Hippocampal formation (tissue), 2 donors: Measurements from ENCODE around the gene CREB5.

Experiments
- DNase-seq, 2 donors: peaks; one replicate each; lab custom pipeline; 2025; lab: John Stamatoyannopoulos, UW

CREB5 gene

GRCh38 chr7:28714459-28715120, 302.3 kb downstream of the CREB5 start:
- peak in 1 of 2 donors; percentile 27 for DNase-seq

GRCh38 chr7:28717445-28718054, 305.2 kb downstream of the CREB5 start:
- no peak for DNase-seq

GRCh38 chr7:28718055-28718481, 305.8 kb downstream of the CREB5 start:
- DNase-seq: peak in 1 of 2 donors; percentile 18

GRCh38 chr7:28718545-28718944, 306.2 kb downstream of the CREB5 start:
- no peak for DNase-seq

GRCh38 chr7:28722684-28723083, 310.4 kb downstream of the CREB5 start:
- no peak for DNase-seq

- DNase-seq: peak; percentile 44 to 72
Measured at GRCh38 chr7:28723336-28723735, 311.0 kb downstream of the CREB5 start.

- no peak for DNase-seq
Measured at GRCh38 chr7:28724563-28724962, 312.2 kb downstream of the CREB5 start.

GRCh38 chr7:28725045-28725642, 312.8 kb downstream of the CREB5 start:
- no peak for DNase-seq

GRCh38 chr7:28725911-28726310, 313.6 kb downstream of the CREB5 start:
- DNase-seq: no peak

GRCh38 chr7:28726555-28726954, 314.2 kb downstream of the CREB5 start:
- no peak for DNase-seq

GRCh38 chr7:28729281-28729680, 317.0 kb downstream of the CREB5 start:
- DNase-seq: no peak

GRCh38 chr7:28729727-28730126, 317.4 kb downstream of the CREB5 start:
- DNase-seq: no peak

- DNase-seq: no peak
Measured at GRCh38 chr7:28731092-28731658, 318.9 kb downstream of the CREB5 start.

- no peak for DNase-seq
Measured at GRCh38 chr7:28732071-28732869, 320.0 kb downstream of the CREB5 start.

GRCh38 chr7:28733035-28733434, 320.7 kb downstream of the CREB5 start:
- no peak for DNase-seq

- DNase-seq: no peak
Measured at GRCh38 chr7:28738412-28738811, 326.1 kb downstream of the CREB5 start.

GRCh38 chr7:28739128-28739527, 326.8 kb downstream of the CREB5 start:
- no peak for DNase-seq

- no peak for DNase-seq
Measured at GRCh38 chr7:28739826-28740225, 327.5 kb downstream of the CREB5 start.

- no peak for DNase-seq
Measured at GRCh38 chr7:28744951-28745350, 332.6 kb downstream of the CREB5 start.

GRCh38 chr7:28745351-28745750, 333.0 kb downstream of the CREB5 start:
- DNase-seq: no peak

- DNase-seq: no peak
Measured at GRCh38 chr7:28747404-28747803, 335.1 kb downstream of the CREB5 start.

- no peak for DNase-seq
Measured at GRCh38 chr7:28747854-28748253, 335.5 kb downstream of the CREB5 start.
